ENCODE data around the gene CDIPT. TPM values are rescaled to one million over a fixed set of nuclear protein-coding genes. Genes with fewer than 3 reads are reported as not detected.

CDIPT gene
- total and polyA plus RNA-seq, 2 of the 13 experiments (the other 11 are each of a cell fraction or from before 2014, with no cell fraction given): 54.9 to 97.5 TPM

DNA sequence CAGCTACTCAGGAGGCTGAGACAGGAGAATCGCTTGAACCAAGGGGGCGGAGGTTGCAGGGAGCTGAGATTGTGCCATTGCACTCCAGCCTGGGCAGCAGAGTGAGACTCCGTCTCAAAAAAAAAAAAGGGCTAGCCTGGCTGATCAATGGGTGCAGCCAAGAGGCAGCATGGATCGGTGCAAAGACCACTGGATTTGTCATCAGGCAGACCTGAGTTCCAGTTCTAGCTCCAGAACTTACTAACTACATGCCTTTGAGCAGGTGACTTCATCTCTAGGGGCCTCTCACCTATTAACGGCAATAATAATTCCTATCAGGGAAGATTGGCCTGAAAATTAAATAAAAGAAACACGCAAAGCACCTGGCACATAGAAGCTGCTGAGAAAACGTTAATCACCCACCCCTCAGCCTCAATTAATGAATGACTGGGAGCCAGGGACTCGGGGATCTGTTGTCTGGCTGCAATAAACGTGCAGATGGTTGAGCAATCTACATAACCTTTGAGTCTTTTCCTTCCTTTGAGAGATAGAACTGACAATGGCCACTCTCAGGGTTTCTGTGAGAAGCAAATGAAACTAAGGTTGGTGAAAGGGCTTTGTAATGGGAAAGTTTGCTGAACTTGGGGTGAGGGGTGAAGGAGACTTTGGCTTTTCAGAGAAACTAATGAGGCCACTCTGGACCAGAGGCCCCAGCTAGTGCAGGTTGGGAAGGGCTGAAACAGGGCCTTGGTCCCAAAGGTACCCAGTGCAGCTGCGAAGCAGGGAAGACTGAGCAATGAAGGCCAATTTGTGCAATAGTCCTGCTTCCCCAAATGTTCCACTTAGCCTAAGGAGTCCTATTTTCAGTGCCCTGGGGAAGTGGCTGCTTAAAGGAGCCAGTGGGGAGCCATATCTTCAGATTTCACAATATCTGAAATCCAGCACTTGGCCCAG is 28.8 kb upstream of the CDIPT start (continued):
- TF ChIP-seq ARHGAP35 (CRISPR knock-in tag; IDR thresholded peaks at IDR 0.05; ENCODE audit: borderline replicate concordance): no peak
- no peak for TF ChIP-seq MAF1 (CRISPR knock-in tag; IDR thresholded peaks at IDR 0.05; ENCODE audit: borderline replicate concordance)
- TF ChIP-seq ZNF430 (CRISPR knock-in tag; IDR thresholded peaks at IDR 0.05): no peak
- TF ChIP-seq ZC3H13 (CRISPR knock-in tag; IDR thresholded peaks at IDR 0.05): no peak
- TF ChIP-seq KDM2A (CRISPR knock-in tag; IDR thresholded peaks at IDR 0.05; ENCODE audit: borderline replicate concordance, low read depth): no peak
- TF ChIP-seq MIER3 (CRISPR knock-in tag; IDR thresholded peaks at IDR 0.05; ENCODE audit: borderline replicate concordance): 0 out of 2 replicates have a peak, but pooled peaks have one; percentile 32
- TF ChIP-seq DNMT3B (CRISPR knock-in tag; conservative IDR thresholded peaks at IDR 0.05): no peak
- no peak for TF ChIP-seq POGK (CRISPR knock-in tag; conservative IDR thresholded peaks at IDR 0.05)
- TF ChIP-seq, protein P1, sequence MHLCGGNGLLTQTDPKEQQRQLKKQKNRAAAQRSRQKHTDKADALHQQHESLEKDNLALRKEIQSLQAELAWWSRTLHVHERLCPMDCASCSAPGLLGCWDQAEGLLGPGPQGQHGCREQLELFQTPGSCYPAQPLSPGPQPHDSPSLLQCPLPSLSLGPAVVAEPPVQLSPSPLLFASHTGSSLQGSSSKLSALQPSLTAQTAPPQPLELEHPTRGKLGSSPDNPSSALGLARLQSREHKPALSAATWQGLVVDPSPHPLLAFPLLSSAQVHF (CRISPR knock-in tag; IDR thresholded peaks at IDR 0.05): no peak
- no peak for TF ChIP-seq SIX4 (CRISPR knock-in tag; IDR thresholded peaks at IDR 0.05)
- peak in 1 of 2 experiments; percentile 20; a peak in 1 of 4 replicates for TF ChIP-seq ATF4 (CRISPR knock-in tag; IDR thresholded peaks at IDR 0.05)
- TF ChIP-seq ZFP82 (CRISPR knock-in tag; IDR thresholded peaks at IDR 0.05; ENCODE audit: borderline replicate concordance): no peak
- TF ChIP-seq ZNF878 (CRISPR knock-in tag; IDR thresholded peaks at IDR 0.05): no peak
- TF ChIP-seq CAMTA2 (CRISPR knock-in tag; IDR thresholded peaks at IDR 0.05; ENCODE audit: borderline replicate concordance): no peak; the same call in 1 of the 2 replicates
- peak; percentile 28; the same call in 1 of the 2 replicates for TF ChIP-seq POGZ (CRISPR knock-in tag; IDR thresholded peaks at IDR 0.05)
- no peak for TF ChIP-seq ZNF33A (CRISPR knock-in tag; IDR thresholded peaks at IDR 0.05; ENCODE audit: borderline replicate concordance)
- TF ChIP-seq ZFP36L1 (CRISPR knock-in tag; IDR thresholded peaks at IDR 0.05): peak; percentile 44; the same call in 1 of the 2 replicates
- TF ChIP-seq REXO4 (CRISPR knock-in tag; IDR thresholded peaks at IDR 0.05; ENCODE audit: borderline replicate concordance): 0 out of 2 replicates have a peak, but pooled peaks have one; percentile 46
- peak; percentile 51 for TF ChIP-seq RXRB (CRISPR knock-in tag; IDR thresholded peaks at IDR 0.05; ENCODE audit: borderline replicate concordance)
- no peak for TF ChIP-seq ZNF780A (CRISPR knock-in tag; IDR thresholded peaks at IDR 0.05)
- TF ChIP-seq JUN (CRISPR knock-in tag; IDR thresholded peaks at IDR 0.05): no peak
- TF ChIP-seq ZNF235 (CRISPR knock-in tag; IDR thresholded peaks at IDR 0.05; ENCODE audit: borderline replicate concordance): peak; percentile 56; the same call in 1 of the 2 replicates
- peak; percentile 80 for TF ChIP-seq PHF5A (CRISPR knock-in tag; IDR thresholded peaks at IDR 0.05; ENCODE audit: low read depth, unreplicated experiment)
- TF ChIP-seq ZNF367 (CRISPR knock-in tag; IDR thresholded peaks at IDR 0.05; ENCODE audit: borderline replicate concordance): no peak
- 0 out of 2 replicates have a peak, but pooled peaks have one; percentile 54 for TF ChIP-seq ZSCAN31 (CRISPR knock-in tag; IDR thresholded peaks at IDR 0.05; ENCODE audit: low read depth)
- TF ChIP-seq ZNF3 (CRISPR knock-in tag; IDR thresholded peaks at IDR 0.05): no peak
- TF ChIP-seq RARG (CRISPR knock-in tag; IDR thresholded peaks at IDR 0.05; ENCODE audit: low read depth): no peak
